IPS-15b (cell line): ENCODE results near the gene MOXD1.

Experiments
- H3K27me3 ChIP-seq: one replicate; pipeline ENCODE4 v1.6.1; 2013; ENCODE audit warnings: low read length; ENCODE audit not compliant: control insufficient read depth, insufficient read depth
- H3K36me3 ChIP-seq: one replicate; pipeline ENCODE4 v1.6.1; 2013; ENCODE audit warnings: low read length; ENCODE audit not compliant: control insufficient read depth, insufficient read depth
- H3K4me1 ChIP-seq: one replicate; pipeline ENCODE4 v1.6.1; 2013; ENCODE audit warnings: mild to moderate bottlenecking, low read length; ENCODE audit not compliant: control insufficient read depth, insufficient read depth
- H3K4me3 ChIP-seq: one replicate; pipeline ENCODE4 v1.5.1; 2013; ENCODE audit warnings: low read depth, low read length
- H3K9ac ChIP-seq: one replicate; pipeline ENCODE4 v1.6.1; 2013; ENCODE audit warnings: low read depth, mild to moderate bottlenecking, low read length
- H3K9me3 ChIP-seq: one replicate; pipeline ENCODE4 v1.6.1; 2013; ENCODE audit warnings: mild to moderate bottlenecking, low read length; ENCODE audit not compliant: control insufficient read depth, insufficient read depth

Gene MOXD1

GRCh38 chr6:132392792-132393191 is 8.5 kb downstream of the MOXD1 start:
- H3K36me3 ChIP-seq, result no peaks in the 10 kb centered on the region
- H3K4me3 ChIP-seq, result no peak overlapping the region
- no peak overlapping the region for H3K9ac ChIP-seq
- peaks cover 10% of the 10 kb centered on the region for H3K4me1 ChIP-seq
- no peaks in the 10 kb centered on the region for H3K27me3 ChIP-seq
- no peaks in the 10 kb centered on the region for H3K9me3 ChIP-seq

DNA sequence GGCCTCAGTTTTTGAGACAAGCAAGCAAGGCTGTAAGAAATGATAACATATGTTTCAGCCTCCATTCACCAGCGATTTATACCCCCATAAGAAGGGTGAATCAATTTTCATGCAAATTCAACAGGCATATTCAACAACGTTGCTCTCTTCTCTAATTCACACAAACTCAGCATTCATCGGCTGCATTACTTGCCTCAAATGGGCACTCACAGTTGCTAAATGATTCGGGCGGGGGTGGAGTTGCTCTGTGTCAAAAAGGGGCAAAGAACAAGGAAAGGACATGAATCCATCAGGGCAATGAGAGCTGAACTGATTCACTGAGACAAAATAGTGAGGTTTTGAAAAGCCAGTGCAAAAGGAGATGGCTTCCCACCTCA is 9.0 kb downstream of the MOXD1 start:
- no peak overlapping the region for H3K9ac ChIP-seq

GRCh38 chr6:132391391-132392269 is 9.6 kb downstream of the MOXD1 start:
- no peak overlapping the region for H3K4me3 ChIP-seq
- no peaks in the 10 kb centered on the region for H3K27me3 ChIP-seq
- no peaks in the 10 kb centered on the region for H3K36me3 ChIP-seq
- H3K9ac ChIP-seq, result no peak overlapping the region
- peaks cover 10% of the 10 kb centered on the region for H3K4me1 ChIP-seq
- H3K9me3 ChIP-seq, result no peaks in the 10 kb centered on the region

More for the DNA sequence above, 9.0 kb downstream of the MOXD1 start:
- H3K36me3 ChIP-seq, result no peaks in the 10 kb centered on the region
- H3K4me3 ChIP-seq, result no peak overlapping the region
- H3K4me1 ChIP-seq, result peaks cover 10% of the 10 kb centered on the region
- no peaks in the 10 kb centered on the region for H3K27me3 ChIP-seq
- H3K9me3 ChIP-seq, result no peaks in the 10 kb centered on the region

- no peak overlapping the region for H3K4me3 ChIP-seq
- peaks cover 10% of the 10 kb centered on the region for H3K4me1 ChIP-seq
Measured at GRCh38 chr6:132390451-132390850, 10.8 kb downstream of the MOXD1 start.

GRCh38 chr6:132390017-132390416 is 11.3 kb downstream of the MOXD1 start:
- Histone ChIP-seq H3K4me3 (no peak overlapping the region), H3K36me3 (no peaks in the 10 kb centered on the region), H3K4me1 (peaks cover 10% of the 10 kb centered on the region), H3K9ac (no peak overlapping the region), H3K27me3 (no peaks in the 10 kb centered on the region), H3K9me3 (no peaks in the 10 kb centered on the region)

More at GRCh38 chr6:132390451-132390850, 10.8 kb downstream of the MOXD1 start:
- no peak overlapping the region for H3K9ac ChIP-seq
- no peaks in the 10 kb centered on the region for H3K36me3 ChIP-seq
- H3K9me3 ChIP-seq, result no peaks in the 10 kb centered on the region
- H3K27me3 ChIP-seq, result no peaks in the 10 kb centered on the region

DNA sequence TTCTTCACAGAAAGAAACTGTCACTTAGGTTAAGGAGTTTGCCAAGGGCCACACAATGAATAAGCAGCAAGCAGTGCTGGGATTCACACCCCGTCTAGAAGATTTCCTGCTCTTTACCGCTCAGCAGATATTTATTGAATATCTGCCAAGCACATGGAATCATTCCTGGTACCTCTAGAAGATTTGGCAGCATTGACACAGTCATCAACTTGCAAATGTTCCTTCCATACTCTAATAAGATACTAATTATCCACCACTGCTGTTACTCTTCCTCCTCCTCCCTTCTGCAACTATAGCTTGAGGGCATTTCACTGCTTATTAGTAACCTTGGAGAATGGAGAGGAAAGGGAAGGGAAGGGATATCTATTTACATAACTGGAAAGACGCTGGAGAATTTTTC is 13.0 kb downstream of the MOXD1 start:
- no peak overlapping the region for H3K9ac ChIP-seq
- H3K27me3 ChIP-seq, result no peaks in the 10 kb centered on the region
- H3K36me3 ChIP-seq, result no peaks in the 10 kb centered on the region

DNA sequence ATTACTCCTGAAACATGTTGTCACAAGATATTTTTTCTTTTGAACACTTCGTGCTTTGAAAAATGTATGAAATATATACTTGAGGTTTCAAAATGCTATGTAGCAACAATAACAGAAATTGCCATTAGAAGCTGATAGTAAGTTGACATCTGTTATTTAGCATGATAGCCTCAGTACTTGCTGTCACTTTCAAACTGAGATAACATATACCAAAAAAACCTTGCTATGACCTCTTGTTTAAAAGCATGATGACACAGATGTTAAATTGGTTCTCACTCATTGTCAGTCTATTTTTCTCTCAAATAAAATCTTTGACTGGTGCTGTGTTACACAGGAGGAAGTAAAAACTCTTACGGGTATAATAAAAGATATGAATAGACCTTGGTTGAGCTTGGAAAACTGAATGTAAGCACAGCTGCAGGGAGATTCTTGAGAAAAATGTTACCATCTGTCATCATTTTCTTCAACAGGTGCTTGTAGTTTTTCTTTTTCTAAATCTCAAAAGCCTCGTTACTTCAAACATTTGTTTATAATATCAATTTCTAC is 18.6 kb downstream of the MOXD1 start:
- Histone ChIP-seq H3K4me1 (no peaks in the 10 kb centered on the region), H3K36me3 (no peaks in the 10 kb centered on the region), H3K9me3 (no peaks in the 10 kb centered on the region), H3K4me3 (no peak overlapping the region), H3K9ac (no peak overlapping the region), H3K27me3 (no peaks in the 10 kb centered on the region)

More for the DNA sequence above, 13.0 kb downstream of the MOXD1 start:
- H3K4me3 ChIP-seq, result no peak overlapping the region
- peaks cover 10% of the 10 kb centered on the region for H3K4me1 ChIP-seq
- H3K9me3 ChIP-seq, result no peaks in the 10 kb centered on the region

- Histone ChIP-seq H3K4me1 (no peaks in the 10 kb centered on the region), H3K4me3 (no peak overlapping the region)
Measured at GRCh38 chr6:132381381-132381780, 19.9 kb downstream of the MOXD1 start.

DNA sequence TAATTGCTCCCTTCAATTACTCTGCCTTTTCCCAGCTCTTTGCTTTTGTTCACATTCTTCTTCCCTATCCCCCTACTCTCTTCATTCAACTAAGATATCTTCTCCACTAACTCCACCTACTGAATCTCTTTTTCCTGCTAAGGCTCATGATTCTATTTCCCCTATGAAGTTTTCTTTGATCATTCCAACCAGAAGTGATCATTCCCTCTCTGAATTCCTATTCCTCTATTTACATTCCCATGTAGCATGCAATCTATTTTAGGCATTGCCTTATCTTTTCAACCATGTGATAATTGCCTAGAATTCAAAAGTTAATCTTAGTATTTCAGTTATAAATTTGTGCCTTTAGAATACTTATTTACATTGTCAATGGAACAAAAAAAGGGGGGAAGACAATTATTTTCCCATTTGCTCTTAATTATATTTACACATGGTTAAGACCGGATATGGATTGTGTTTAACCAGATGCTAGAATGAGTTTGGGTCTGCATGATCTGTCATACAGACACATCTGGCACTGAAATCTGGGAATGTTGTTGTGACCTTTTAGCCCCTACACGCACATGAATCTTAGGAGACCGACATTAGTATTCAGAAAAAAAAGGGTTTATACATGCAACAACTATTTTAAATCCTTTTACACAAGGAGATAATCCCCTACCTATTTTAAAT is 20.8 kb downstream of the MOXD1 start:
- Histone ChIP-seq H3K4me1 (no peaks in the 10 kb centered on the region), H3K27me3 (no peaks in the 10 kb centered on the region), H3K36me3 (no peaks in the 10 kb centered on the region), H3K9ac (no peak overlapping the region), H3K9me3 (no peaks in the 10 kb centered on the region), H3K4me3 (no peak overlapping the region)

More at GRCh38 chr6:132381381-132381780, 19.9 kb downstream of the MOXD1 start:
- H3K36me3 ChIP-seq, result no peaks in the 10 kb centered on the region
- no peaks in the 10 kb centered on the region for H3K27me3 ChIP-seq
- no peaks in the 10 kb centered on the region for H3K9me3 ChIP-seq
- no peak overlapping the region for H3K9ac ChIP-seq

DNA sequence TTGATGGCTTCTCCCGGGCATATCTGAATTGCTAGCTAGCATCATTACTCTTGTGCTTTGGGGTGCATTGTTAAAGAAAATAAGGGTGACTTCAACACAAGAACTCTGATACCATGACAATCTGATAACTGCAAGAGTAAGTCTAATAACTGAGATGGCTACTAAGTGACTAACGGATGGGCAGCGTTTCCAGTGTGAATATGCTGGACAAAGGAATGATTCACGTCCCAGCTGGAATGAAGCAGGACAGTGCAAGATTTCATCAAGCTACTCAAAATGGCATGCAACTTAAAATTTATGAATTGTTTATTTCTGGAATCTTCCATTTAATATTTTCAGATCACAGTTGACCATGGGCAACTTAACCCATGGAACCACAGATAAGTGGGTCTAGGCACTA is 31.7 kb downstream of the MOXD1 start:
- Histone ChIP-seq H3K4me3 (no peak overlapping the region), H3K36me3 (no peaks in the 10 kb centered on the region), H3K27me3 (no peaks in the 10 kb centered on the region), H3K9ac (no peak overlapping the region), H3K4me1 (no peaks in the 10 kb centered on the region), H3K9me3 (no peaks in the 10 kb centered on the region)

DNA sequence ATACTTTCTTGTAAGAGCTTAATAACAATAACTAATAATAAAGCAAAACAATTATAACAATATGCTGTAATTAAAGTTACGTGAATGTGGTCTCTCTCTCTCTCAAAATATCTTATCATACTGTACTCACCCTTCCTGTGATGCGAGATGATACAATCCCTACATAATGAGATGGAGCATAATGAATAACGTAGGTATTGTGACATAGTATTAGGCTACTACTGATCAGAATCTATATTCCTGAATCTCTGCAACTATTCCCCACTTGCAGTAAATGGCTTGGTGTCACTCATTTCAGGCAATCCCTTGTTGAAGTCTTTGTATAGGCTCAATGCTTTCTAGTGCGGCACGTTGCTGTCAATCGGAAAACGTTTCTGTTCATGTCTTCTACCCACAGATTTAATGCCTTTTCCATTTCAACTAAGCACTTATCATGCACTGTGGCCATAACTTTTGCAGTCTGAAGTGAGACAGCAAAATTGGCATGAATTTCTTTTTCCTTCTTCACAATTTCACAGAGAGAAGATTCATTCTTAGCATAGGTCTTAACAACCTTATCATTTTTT is 32.3 kb downstream of the MOXD1 start:
- H3K4me3 ChIP-seq, result no peak overlapping the region
- H3K27me3 ChIP-seq, result no peaks in the 10 kb centered on the region
- no peaks in the 10 kb centered on the region for H3K9me3 ChIP-seq
- no peaks in the 10 kb centered on the region for H3K4me1 ChIP-seq
- no peak overlapping the region for H3K9ac ChIP-seq
- H3K36me3 ChIP-seq, result no peaks in the 10 kb centered on the region
